DND-41 (cell line): Measurements from ENCODE around the gene TRAPPC2B.

Experiments
- CTCF ChIP-seq: IDR thresholded peaks from 2 replicates; pipeline ENCODE4 v1.5.1; 2012; ENCODE audit warnings: borderline replicate concordance, low read length, moderate library complexity, mild to moderate bottlenecking; ENCODE audit not compliant: poor library complexity, severe bottlenecking; ENCODE audit errors: extremely low read depth
- EZH2 ChIP-seq: IDR thresholded peaks from 3 replicates; pipeline ENCODE4 v1.6.1; 2012; ENCODE audit warnings: borderline replicate concordance, low read depth, mild to moderate bottlenecking, moderate library complexity, low read length, inconsistent platforms; ENCODE audit not compliant: severe bottlenecking

DNA sequence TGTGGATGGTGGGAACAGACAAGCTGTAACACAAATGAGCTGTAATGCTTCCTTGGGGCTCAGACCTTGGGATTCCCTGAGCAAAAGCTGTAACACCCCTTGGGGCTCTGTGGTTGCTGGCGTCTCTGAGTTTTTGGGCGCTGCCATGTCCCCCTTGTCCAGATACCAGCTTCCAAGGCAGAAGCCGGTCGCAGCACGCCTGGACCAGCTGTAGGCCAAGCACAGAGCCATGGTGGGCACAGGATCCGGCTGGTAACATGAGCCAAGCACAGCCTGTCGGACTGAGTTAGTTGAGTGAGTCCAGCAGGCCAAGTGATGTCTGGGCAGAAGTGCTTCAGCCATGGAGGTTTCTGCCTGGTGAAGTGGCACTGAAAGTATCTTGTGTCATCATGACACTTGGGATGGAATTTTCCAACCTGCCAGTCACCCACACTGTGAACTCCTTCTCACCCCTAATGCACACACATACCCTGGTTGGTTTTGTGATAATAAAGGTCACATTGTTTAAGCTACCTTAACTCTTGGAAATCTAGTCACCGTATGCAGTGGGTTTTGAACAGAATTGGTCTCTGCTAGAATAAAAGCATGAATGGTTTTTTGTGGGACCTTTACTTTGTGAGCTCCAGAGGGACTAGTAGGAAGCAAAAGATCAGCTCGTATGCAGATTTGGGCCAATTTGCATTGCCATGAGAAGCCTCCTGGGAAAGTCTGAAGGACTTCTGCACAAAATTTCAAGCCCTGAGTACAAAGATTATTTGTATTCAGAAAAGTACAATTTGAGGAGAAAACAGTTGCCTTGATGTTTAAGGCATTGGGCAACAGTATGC is 40.6 kb downstream of the TRAPPC2B start:
- TF ChIP-seq CTCF (no peak), EZH2 (no peak)
